ENCODE data around the gene SERINC1. TPM values are rescaled to one million over a fixed set of nuclear protein-coding genes. Genes with fewer than 3 reads are reported as not detected.

The SERINC1 gene
- total RNA-seq, 1 donor from 2014 or later = 246 TPM

DNA sequence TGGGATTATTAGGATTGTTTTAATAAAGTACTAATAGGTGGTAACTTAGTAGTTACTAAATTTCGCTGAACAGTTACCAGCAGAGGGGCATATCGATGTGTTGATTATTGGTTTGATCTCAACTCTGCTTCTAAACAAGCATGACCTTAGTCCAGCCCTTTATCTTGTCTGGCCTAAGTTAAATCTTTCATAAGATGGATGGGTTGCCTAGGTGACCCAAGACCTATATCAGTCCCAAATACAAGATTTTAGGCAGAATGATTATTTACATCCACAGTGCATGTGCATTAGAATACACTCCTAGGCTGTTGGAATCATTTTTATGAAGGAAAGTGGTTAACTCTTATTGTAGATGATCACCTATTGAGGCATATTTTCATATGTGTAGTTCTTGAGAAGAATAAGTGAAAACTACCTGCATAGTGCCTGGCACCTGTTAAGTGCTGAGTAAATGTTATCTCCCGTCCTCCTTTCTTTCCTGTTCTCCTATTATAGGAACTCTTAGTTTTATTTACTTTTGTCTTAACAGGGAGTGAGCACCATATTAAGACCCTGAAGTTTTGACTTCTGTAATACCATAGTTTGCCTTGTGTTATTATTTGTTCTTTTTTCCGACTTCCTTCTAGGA, 71.0 kb downstream of the SERINC1 start:
- no peak overlapping the region for H3K27ac ChIP-seq
- intact Hi-C loops (cut with DNase I) = no loop called here
- ATAC-seq (no peak), DNase-seq (no peak)
- H3K4me1 ChIP-seq = peaks cover 20% of the 10 kb centered on the region
- H3K9me3 ChIP-seq = no peaks in the 10 kb centered on the region
- H3K4me3 ChIP-seq = peak overlapping the region; percentile 99
- TF ChIP-seq, protein P1, sequence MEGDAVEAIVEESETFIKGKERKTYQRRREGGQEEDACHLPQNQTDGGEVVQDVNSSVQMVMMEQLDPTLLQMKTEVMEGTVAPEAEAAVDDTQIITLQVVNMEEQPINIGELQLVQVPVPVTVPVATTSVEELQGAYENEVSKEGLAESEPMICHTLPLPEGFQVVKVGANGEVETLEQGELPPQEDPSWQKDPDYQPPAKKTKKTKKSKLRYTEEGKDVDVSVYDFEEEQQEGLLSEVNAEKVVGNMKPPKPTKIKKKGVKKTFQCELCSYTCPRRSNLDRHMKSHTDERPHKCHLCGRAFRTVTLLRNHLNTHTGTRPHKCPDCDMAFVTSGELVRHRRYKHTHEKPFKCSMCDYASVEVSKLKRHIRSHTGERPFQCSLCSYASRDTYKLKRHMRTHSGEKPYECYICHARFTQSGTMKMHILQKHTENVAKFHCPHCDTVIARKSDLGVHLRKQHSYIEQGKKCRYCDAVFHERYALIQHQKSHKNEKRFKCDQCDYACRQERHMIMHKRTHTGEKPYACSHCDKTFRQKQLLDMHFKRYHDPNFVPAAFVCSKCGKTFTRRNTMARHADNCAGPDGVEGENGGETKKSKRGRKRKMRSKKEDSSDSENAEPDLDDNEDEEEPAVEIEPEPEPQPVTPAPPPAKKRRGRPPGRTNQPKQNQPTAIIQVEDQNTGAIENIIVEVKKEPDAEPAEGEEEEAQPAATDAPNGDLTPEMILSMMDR (IDR thresholded peaks at IDR 0.05) = no peak
- no peaks in the 10 kb centered on the region for H3K36me3 ChIP-seq
- H3K27me3 ChIP-seq = no peaks in the 10 kb centered on the region

DNA sequence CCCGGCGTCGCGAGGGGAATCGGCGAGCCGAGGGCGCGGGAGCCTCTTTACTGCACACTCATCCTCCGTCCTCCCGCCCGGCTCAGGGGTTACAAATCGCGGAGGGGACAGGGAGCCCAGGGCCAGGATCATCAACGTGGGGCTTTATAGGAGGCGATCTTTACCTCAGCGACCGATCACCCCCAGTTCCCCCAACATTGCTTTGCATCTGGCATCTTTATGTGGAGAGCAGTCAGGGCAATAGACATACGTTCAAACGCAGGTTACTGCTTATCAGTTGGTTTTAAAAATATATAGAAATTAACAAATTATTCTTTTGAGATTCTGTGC, 71.5 kb downstream of the SERINC1 start:
- DNase-seq = no peak
- ATAC-seq = no peak
- Histone ChIP-seq H3K4me1 (peaks cover 20% of the 10 kb centered on the region), H3K27me3 (no peaks in the 10 kb centered on the region), H3K9me3 (no peaks in the 10 kb centered on the region), H3K27ac (peak overlapping the region; percentile 81), H3K36me3 (no peaks in the 10 kb centered on the region), H3K4me3 (peak overlapping the region; percentile 99)
- intact Hi-C loops (cut with DNase I) = no loop called here
- TF ChIP-seq, protein P1 (IDR thresholded peaks at IDR 0.05) = no peak

DNA sequence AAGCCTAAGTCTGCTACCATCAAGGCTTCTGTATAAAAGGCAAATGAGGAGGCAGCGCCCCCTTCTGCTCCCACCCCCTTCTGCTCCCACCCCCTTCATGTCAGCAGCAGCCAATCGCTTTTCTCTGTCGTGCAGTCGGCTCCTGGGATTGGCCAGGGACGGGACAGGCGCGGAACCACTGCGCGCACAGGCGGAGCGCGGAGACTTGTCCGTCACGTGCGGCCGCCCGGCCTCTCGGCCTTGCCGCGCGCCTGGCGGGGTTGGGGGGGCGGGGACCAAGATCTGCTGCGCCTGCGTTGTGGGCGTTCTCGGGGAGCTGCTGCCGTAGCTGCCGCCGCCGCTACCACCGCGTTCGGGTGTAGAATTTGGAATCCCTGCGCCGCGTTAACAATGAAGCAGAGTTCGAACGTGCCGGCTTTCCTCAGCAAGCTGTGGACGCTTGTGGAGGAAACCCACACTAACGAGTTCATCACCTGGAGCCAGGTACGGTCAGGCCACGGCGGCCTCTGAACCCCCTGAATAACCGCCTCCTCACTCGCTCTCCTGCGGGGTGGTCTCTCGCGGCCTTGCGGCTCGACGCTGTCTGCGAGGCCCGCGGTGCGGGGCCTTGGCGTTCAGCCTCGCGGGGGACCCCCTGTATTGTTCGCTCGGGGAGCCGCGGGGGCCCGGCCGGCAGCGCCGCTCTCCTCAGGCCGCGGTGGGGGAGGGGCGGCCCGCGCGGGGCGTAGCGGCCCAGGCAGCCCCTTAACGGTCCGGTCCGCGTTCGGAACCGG, 72.1 kb downstream of the SERINC1 start, which contains the start of gene HSF2:
Gene HSF2, plus strand, starts transcription at position 305 of the 773 bp plus-strand sequence. Its CDS starts 86 bp downstream, at position 391.
- ATAC-seq = peak; percentile 100
- Histone ChIP-seq H3K9me3 (no peaks in the 10 kb centered on the region), H3K27me3 (no peaks in the 10 kb centered on the region), H3K27ac (peak within 1 kb of the TSS; percentile 81), H3K36me3 (no peaks in the 10 kb centered on the region), H3K4me3 (peak within 1 kb of the TSS; percentile 99), H3K4me1 (peaks cover 20% of the 10 kb centered on the region)
- TF ChIP-seq, protein P1 (IDR thresholded peaks at IDR 0.05) = peak; percentile 42
- intact Hi-C loops (cut with DNase I) = no loop called here
- DNase-seq = peak; percentile 98

DNA sequence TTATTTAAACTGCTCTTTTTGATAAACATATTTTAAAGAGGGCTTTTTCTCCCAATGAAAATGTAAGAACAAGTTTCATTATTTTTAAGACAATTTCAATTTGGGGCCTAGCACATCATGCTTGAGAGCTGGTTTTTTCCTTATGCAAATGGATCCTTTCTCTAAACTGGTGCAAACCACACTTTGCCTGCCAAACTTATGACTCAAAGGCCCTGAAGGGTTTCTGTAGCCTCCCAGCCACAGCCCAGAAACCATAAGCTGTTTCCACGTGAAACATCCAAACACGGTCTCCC, 72.6 kb downstream of the SERINC1 start:
- TF ChIP-seq, protein P1 (IDR thresholded peaks at IDR 0.05) = no peak
- H3K4me1 ChIP-seq = peaks cover 20% of the 10 kb centered on the region
- H3K36me3 ChIP-seq = no peaks in the 10 kb centered on the region
- ATAC-seq (no peak), DNase-seq (no peak)
- no peaks in the 10 kb centered on the region for H3K27me3 ChIP-seq
- H3K4me3 ChIP-seq = peak overlapping the region; percentile 99
- intact Hi-C loops (cut with DNase I) = no loop called here
- no peaks in the 10 kb centered on the region for H3K9me3 ChIP-seq
- H3K27ac ChIP-seq = peak overlapping the region; percentile 49

DNA sequence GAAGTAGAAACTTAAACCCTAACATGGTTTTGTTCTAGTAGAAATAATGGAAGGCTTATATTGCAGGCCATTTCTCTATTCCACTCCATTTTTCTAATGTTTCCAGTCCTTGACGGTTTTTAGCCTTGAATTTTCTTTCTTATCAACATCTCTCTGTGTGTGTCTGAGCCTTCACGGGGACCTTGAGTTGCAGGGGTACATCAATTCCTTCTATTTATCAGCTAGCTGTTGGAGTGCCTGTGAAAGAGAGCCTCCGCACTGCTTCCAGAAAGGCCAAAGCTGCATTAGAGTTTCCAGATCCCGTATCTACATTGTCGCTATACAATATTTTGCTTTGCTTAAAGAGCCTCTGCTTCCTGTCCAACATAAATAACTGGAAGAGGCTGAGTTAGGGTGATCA, 77.6 kb downstream of the SERINC1 start:
- Histone ChIP-seq H3K36me3 (no peaks in the 10 kb centered on the region), H3K9me3 (no peaks in the 10 kb centered on the region), H3K27ac (no peak overlapping the region), H3K4me1 (peaks cover 4% of the 10 kb centered on the region), H3K4me3 (no peak overlapping the region), H3K27me3 (no peaks in the 10 kb centered on the region)
- no peak for ATAC-seq
- intact Hi-C loops (cut with DNase I) = no loop called here
- TF ChIP-seq, protein P1 (IDR thresholded peaks at IDR 0.05) = no peak
- no peak for DNase-seq

All from upper lobe of right lung (tissue), 1 donor.